Activated CD4-positive, alpha-beta T cell treated with anti-CD3 and anti-CD28 coated beads for 36 hours (primary cell): ENCODE measurements around the gene BRCA2. TPM values are rescaled to one million over a fixed set of nuclear protein-coding genes. Genes with fewer than 3 reads are reported as not detected.
"Not testable (repeated sequence)": the region's sequence is repeated elsewhere in the genome, so short reads cannot be mapped to it uniquely, and the experiment has no call there.

ENCODE experiments used
- ATAC-seq: fragments of 200-7000 bp; cut with Tn5 transposase; one replicate; pipeline ENCODE4 v1.10.0; 2021; ENCODE audit warnings: mild to moderate bottlenecking, moderate library complexity
- CTCF ChIA-PET: fragments of 350-600 bp; sonication (Branson Sonifier 250); formaldehyde crosslinking; loops from one replicate; lab custom pipeline; 2021; ENCODE audit warnings: antibody characterized with exemption; lab: Charles Lee
- POLR2A ChIA-PET: fragments of 350-600 bp; sonication (Branson Sonifier 250); formaldehyde crosslinking; loops from one replicate; lab custom pipeline; 2021; ENCODE audit warnings: antibody characterized with exemption, inconsistent platforms; lab: Charles Lee
- DNase-seq: peaks from one replicate; pipeline ENCODE4 v3.0.0-alpha.2; 2020
- H3K27ac Mint-ChIP-seq: one replicate; pipeline ENCODE4 v1.8.0; 2021; ENCODE audit warnings: mixed read lengths
- H3K27me3 Mint-ChIP-seq: one replicate; pipeline ENCODE4 v1.8.0; 2021; ENCODE audit warnings: mixed read lengths
- H3K36me3 Mint-ChIP-seq: one replicate; pipeline ENCODE4 v1.8.0; 2021; ENCODE audit warnings: low read depth, mixed read lengths
- H3K4me1 Mint-ChIP-seq: one replicate; pipeline ENCODE4 v1.8.0; 2021; ENCODE audit warnings: mixed read lengths
- H3K4me3 Mint-ChIP-seq: one replicate; pipeline ENCODE4 v1.8.0; 2021; ENCODE audit warnings: mild to moderate bottlenecking, moderate library complexity, mixed read lengths
- H3K9me3 Mint-ChIP-seq: one replicate; pipeline ENCODE4 v1.8.0; 2021; ENCODE audit warnings: low read depth, mixed read lengths
- intact Hi-C, 2 experiments: fragments of 100-400 bp; cut with DNase I in 1 of 2; cut with micrococcal nuclease in 1 of 2; formaldehyde crosslinking; loops; one replicate each; pipeline versions ENCODE4 v1.14.2 to v1.15.1; 2022 to 2024; cut with DNase I, micrococcal nuclease
- total RNA-seq, 2 experiments: library from RNA; stranded (reverse); gene quantifications; one replicate each; pipeline ENCODE4 v1.2.3, GENCODE V29; 2021

Gene BRCA2
- total RNA-seq, 2 experiments from 2014 or later = 34.1 to 49.0 TPM

DNA sequence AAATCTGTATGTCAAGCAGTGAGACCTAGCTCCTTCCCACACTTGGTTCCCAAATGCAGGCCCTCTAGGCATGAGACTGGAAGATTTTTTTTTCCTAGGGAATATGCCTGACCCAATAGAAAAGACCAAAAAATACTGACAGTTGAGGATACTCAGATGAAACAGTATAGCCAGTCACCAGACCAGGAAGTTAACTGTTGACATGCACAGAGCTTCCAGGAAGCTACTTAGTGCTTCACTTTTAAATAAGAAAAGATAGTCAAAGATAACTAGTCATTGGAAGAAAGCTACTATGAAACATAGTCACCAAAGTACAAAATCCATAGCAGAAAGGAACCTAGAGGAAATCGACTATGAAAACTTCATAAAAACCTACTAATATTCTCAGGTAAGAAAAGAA, 32.3 kb downstream of the BRCA2 start:
- peaks cover 36% of the 10 kb centered on the region for H3K36me3 Mint-ChIP-seq
- H3K27ac Mint-ChIP-seq = no peak overlapping the region
- ChIA-PET POLR2A (no interaction called here), CTCF (interaction anchor here (0.6 to 0.7 kb wide), 2 partner anchors 12 to 16 kb away, joined by 3 read pairs; no protein-coding TSS in a partner anchor)
- intact Hi-C loops = no loop called here
- H3K4me1 Mint-ChIP-seq = no peaks in the 10 kb centered on the region
- H3K27me3 Mint-ChIP-seq = no peaks in the 10 kb centered on the region
- H3K4me3 Mint-ChIP-seq = no peak overlapping the region
- no peaks in the 10 kb centered on the region for H3K9me3 Mint-ChIP-seq
- ATAC-seq = no peak
- DNase-seq = no peak

DNA sequence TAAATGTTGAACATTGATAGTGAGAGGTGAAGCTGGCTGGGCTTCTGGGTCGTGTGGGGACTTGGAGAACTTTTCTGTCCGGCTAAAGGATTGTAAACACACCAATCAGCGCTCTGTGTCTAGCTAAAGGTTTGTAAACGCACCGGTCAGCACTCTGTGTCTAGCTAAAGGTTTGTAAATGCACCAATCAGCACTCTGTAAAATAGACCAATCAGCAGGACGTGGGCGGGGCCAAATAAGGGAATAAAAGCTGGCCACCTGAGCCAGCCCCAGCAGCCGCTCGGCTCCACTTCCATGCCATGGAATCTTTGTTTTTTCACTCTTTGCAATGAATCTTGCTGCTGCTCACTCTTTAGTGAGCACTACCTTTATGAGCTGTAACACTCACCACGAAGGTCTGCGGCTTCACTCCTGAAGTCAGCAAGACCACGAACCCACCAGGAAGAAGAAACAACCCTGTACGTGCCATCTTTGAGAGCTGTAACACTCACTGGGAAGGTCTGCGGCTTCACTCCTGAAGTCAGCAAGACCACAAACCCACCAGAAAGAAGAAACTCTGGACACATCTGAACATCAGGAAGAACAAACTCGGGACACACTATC, 35.6 kb downstream of the BRCA2 start:
- intact Hi-C loops, H3K4me1 Mint-ChIP-seq, H3K27ac Mint-ChIP-seq, H3K4me3 Mint-ChIP-seq, DNase-seq, POLR2A ChIA-PET, ATAC-seq, H3K27me3 Mint-ChIP-seq, H3K9me3 Mint-ChIP-seq: not testable (repeated sequence)
- CTCF ChIA-PET = interaction anchor here (1.0 kb wide), 1 partner anchor 58 kb away, joined by 4 read pairs; no protein-coding TSS in a partner anchor
- peaks cover 38% of the 10 kb centered on the region for H3K36me3 Mint-ChIP-seq

DNA sequence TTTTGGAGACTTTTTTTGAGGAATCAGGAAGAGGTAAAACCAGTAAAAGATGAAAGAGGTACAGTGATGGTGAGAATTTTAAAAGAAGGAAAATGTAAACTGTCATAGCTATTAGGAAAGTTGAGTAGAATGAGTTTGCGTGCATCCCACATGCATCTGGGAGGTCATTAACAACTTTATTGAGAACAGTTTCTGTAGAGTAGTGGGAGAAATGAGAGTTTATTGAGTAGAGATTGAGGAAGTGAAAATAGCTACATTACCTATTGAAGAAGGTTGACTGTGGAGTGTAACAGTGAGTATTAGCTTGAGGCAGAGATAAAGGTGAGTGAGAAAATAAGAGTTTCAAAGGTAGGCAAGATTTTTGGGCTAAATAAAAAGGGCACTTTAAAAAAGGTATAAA, 38.7 kb downstream of the BRCA2 start:
- Mint-ChIP-seq H3K9me3 (no peaks in the 10 kb centered on the region), H3K4me3 (no peak overlapping the region), H3K27me3 (no peaks in the 10 kb centered on the region), H3K36me3 (peaks cover 30% of the 10 kb centered on the region), H3K4me1 (no peaks in the 10 kb centered on the region), H3K27ac (no peak overlapping the region)
- DNase-seq (no peak), ATAC-seq (no peak)
- ChIA-PET POLR2A (no interaction called here), CTCF (no interaction called here)
- intact Hi-C loops = no loop called here

DNA sequence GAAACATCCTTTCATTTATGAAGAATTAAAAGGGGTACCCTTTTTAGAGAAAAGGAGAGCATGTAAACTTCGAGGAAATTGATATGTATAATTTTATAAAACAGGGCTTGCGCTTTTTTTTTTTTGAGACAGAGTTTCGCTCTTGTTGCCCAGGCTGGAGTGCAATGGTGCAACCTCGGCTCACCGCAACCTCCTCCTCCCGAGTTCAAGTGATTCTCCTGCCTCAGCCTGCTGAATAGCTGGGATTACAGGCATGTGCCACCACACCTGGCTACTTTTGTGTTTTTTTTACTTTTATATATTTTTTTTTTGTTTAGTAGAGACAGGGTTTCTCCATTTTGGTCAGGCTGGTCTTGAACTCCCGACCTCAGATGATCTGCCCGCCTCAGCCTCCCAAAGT, 40.6 kb downstream of the BRCA2 start:
- H3K4me3 Mint-ChIP-seq, H3K4me1 Mint-ChIP-seq, intact Hi-C loops, H3K27ac Mint-ChIP-seq, DNase-seq, H3K9me3 Mint-ChIP-seq, CTCF ChIA-PET, ATAC-seq, H3K27me3 Mint-ChIP-seq, POLR2A ChIA-PET: not testable (repeated sequence)
- peaks cover 25% of the 10 kb centered on the region for H3K36me3 Mint-ChIP-seq

DNA sequence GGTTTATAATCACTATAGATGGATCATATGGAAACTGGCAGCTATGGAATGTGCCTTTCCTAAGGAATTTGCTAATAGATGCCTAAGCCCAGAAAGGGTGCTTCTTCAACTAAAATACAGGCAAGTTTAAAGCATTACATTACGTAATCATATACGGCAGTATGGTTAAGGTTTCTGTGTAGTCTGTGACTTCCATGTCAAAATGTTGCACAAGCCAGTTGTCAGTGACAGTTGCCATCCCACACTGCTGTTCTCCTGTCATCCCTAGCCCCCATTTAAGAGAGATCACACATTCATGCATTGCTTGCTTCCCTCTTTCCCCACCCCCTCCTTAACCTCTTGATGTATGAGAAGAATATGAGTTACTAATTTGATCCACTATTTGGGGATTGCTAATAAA, 47.3 kb downstream of the BRCA2 start:
- intact Hi-C loops = no loop called here
- Mint-ChIP-seq H3K27ac (no peak overlapping the region), H3K36me3 (peaks cover 30% of the 10 kb centered on the region), H3K9me3 (no peaks in the 10 kb centered on the region), H3K4me3 (no peak overlapping the region), H3K4me1 (no peaks in the 10 kb centered on the region), H3K27me3 (no peaks in the 10 kb centered on the region)
- ChIA-PET POLR2A (no interaction called here), CTCF (interaction anchor here (0.7 kb wide), 1 partner anchor 288 kb away, joined by 3 read pairs; no protein-coding TSS in a partner anchor)
- ATAC-seq (no peak), DNase-seq (no peak)

DNA sequence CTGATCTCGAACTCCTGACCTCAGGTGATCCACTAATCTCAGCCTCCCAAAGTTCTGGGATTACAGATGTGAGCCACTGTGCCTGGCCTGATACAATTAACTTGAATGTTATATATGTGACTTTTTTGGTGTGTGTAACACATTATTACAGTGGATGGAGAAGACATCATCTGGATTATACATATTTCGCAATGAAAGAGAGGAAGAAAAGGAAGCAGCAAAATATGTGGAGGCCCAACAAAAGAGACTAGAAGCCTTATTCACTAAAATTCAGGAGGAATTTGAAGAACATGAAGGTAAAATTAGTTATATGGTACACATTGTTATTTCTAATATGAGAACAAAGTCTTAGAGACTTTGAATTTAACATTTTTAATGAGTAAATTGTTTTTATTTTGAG, 55.5 kb downstream of the BRCA2 start:
- Mint-ChIP-seq H3K4me1 (no peaks in the 10 kb centered on the region), H3K4me3 (no peak overlapping the region), H3K9me3 (no peaks in the 10 kb centered on the region), H3K36me3 (peaks cover 49% of the 10 kb centered on the region), H3K27me3 (no peaks in the 10 kb centered on the region), H3K27ac (no peak overlapping the region)
- POLR2A ChIA-PET = no interaction called here
- DNase-seq (no peak), ATAC-seq (no peak)
- intact Hi-C loops = no loop called here
- CTCF ChIA-PET = no interaction called here

- no peak for DNase-seq
- no peak for ATAC-seq
- no peak overlapping the region for H3K27ac Mint-ChIP-seq
- H3K4me1 Mint-ChIP-seq = no peaks in the 10 kb centered on the region
- H3K9me3 Mint-ChIP-seq = no peaks in the 10 kb centered on the region
- POLR2A ChIA-PET = no interaction called here
- CTCF ChIA-PET = interaction anchor here (0.8 to 1.3 kb wide), 2 partner anchors 17 to 148 kb away, joined by 3 to 5 read pairs; no protein-coding TSS in a partner anchor
- no peak overlapping the region for H3K4me3 Mint-ChIP-seq
- peaks cover 32% of the 10 kb centered on the region for H3K36me3 Mint-ChIP-seq
- no peaks in the 10 kb centered on the region for H3K27me3 Mint-ChIP-seq
- intact Hi-C loops = no loop called here
Observed at GRCh38 chr13:32376642-32377415, 61.5 kb downstream of the BRCA2 start.

- Mint-ChIP-seq H3K4me3 (no peak overlapping the region), H3K9me3 (no peaks in the 10 kb centered on the region), H3K27me3 (no peaks in the 10 kb centered on the region), H3K27ac (no peak overlapping the region), H3K4me1 (no peaks in the 10 kb centered on the region), H3K36me3 (peaks cover 24% of the 10 kb centered on the region)
- POLR2A ChIA-PET = no interaction called here
- CTCF ChIA-PET = interaction anchor here (1.3 kb wide), 1 partner anchor 147 kb away, joined by 3 read pairs; no protein-coding TSS in a partner anchor
- intact Hi-C loops = no loop called here
- DNase-seq (no peak), ATAC-seq (no peak)
Observed at GRCh38 chr13:32378012-32378411, 62.7 kb downstream of the BRCA2 start.

GRCh38 chr13:32381539-32381938, 66.2 kb downstream of the BRCA2 start:
- no peaks in the 10 kb centered on the region for H3K4me1 Mint-ChIP-seq
- no peak overlapping the region for H3K27ac Mint-ChIP-seq
- DNase-seq (no peak), ATAC-seq (peak; percentile 30)
- no peak overlapping the region for H3K4me3 Mint-ChIP-seq
- no peaks in the 10 kb centered on the region for H3K9me3 Mint-ChIP-seq
- POLR2A ChIA-PET = no interaction called here
- no peaks in the 10 kb centered on the region for H3K27me3 Mint-ChIP-seq
- intact Hi-C loops = loop anchor here (1.0 to 5.0 kb wide), 2 partner anchors 61 to 200 kb away; no protein-coding TSS in a partner anchor
- H3K36me3 Mint-ChIP-seq = peaks cover 5% of the 10 kb centered on the region
- CTCF ChIA-PET = interaction anchor here (0.6 to 1.0 kb wide), 2 partner anchors 9 to 198 kb away, joined by 3 to 5 read pairs; no protein-coding TSS in a partner anchor

- ChIA-PET POLR2A (no interaction called here), CTCF (interaction anchor here (0.7 kb wide), 1 partner anchor 370 kb away, joined by 3 read pairs; no protein-coding TSS in a partner anchor)
- Mint-ChIP-seq H3K9me3 (no peaks in the 10 kb centered on the region), H3K4me1 (no peaks in the 10 kb centered on the region), H3K4me3 (no peak overlapping the region), H3K36me3 (peaks cover 8% of the 10 kb centered on the region), H3K27ac (no peak overlapping the region), H3K27me3 (no peaks in the 10 kb centered on the region)
- ATAC-seq (no peak), DNase-seq (no peak)
- intact Hi-C loops = loop anchor here in 1 of 2 experiments (2.0 to 5.0 kb wide), 2 partner anchors 58 to 201 kb away; no protein-coding TSS in a partner anchor
Observed at GRCh38 chr13:32383836-32384618, 68.7 kb downstream of the BRCA2 start.

- no peaks in the 10 kb centered on the region for H3K4me1 Mint-ChIP-seq
Observed at GRCh38 chr13:32384702-32385101, 69.4 kb downstream of the BRCA2 start.

More at GRCh38 chr13:32384702-32385101, 69.4 kb downstream of the BRCA2 start:
- Mint-ChIP-seq H3K36me3 (peaks cover 5% of the 10 kb centered on the region), H3K9me3 (no peaks in the 10 kb centered on the region), H3K4me3 (no peak overlapping the region), H3K27me3 (no peaks in the 10 kb centered on the region), H3K27ac (no peak overlapping the region)
- ChIA-PET CTCF (interaction anchor here (0.6 to 1.1 kb wide), 3 partner anchors 58 to 370 kb away, joined by 3 read pairs; no protein-coding TSS in a partner anchor), POLR2A (no interaction called here)
- ATAC-seq = no peak
- DNase-seq = no peak
- intact Hi-C loops = loop anchor here in 1 of 2 experiments (5.0 kb wide), 1 partner anchor 58 kb away; no protein-coding TSS in a partner anchor
